ENCODE results near the gene ISCA2. TPM values are rescaled to one million over a fixed set of nuclear protein-coding genes. Genes with fewer than 3 reads are reported as not detected.

The ISCA2 gene
- total RNA-seq, 1 donor from 2014 or later: 21.4 TPM

DNA sequence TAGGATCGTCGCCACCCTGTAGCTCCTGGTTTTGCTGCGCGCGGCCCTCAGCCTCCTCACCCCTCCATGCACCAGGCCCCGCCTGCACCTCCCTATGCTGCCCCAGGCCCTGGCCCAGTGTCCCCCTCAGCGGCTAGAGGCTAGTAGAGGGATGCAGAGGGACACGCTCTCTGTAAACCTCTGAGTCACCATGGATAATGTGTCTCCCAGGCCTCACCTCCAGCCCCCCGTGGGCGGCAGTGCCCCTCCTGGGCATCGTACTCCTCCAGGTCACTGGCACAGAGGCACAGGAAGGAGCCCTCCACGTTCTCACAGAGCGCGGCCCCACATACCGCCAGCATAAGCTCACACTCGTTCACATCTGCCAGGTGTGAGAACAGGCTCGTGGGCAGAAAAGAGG is 12.3 kb downstream of the ISCA2 start:
- Histone ChIP-seq H3K4me3 (no peak overlapping the region), H3K9me3 (no peaks in the 10 kb centered on the region), H3K36me3 (peaks cover 10% of the 10 kb centered on the region), H3K27ac (no peak overlapping the region), H3K27me3 (no peaks in the 10 kb centered on the region), H3K4me1 (no peaks in the 10 kb centered on the region)
- intact Hi-C loops (cut with DNase I): loop anchor here (10.0 kb wide), 1 partner anchor 99 kb away; no protein-coding TSS in a partner anchor
- DNase-seq (no peak), ATAC-seq (no peak)
- TF ChIP-seq, protein P1, sequence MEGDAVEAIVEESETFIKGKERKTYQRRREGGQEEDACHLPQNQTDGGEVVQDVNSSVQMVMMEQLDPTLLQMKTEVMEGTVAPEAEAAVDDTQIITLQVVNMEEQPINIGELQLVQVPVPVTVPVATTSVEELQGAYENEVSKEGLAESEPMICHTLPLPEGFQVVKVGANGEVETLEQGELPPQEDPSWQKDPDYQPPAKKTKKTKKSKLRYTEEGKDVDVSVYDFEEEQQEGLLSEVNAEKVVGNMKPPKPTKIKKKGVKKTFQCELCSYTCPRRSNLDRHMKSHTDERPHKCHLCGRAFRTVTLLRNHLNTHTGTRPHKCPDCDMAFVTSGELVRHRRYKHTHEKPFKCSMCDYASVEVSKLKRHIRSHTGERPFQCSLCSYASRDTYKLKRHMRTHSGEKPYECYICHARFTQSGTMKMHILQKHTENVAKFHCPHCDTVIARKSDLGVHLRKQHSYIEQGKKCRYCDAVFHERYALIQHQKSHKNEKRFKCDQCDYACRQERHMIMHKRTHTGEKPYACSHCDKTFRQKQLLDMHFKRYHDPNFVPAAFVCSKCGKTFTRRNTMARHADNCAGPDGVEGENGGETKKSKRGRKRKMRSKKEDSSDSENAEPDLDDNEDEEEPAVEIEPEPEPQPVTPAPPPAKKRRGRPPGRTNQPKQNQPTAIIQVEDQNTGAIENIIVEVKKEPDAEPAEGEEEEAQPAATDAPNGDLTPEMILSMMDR (IDR thresholded peaks at IDR 0.05): no peak

DNA sequence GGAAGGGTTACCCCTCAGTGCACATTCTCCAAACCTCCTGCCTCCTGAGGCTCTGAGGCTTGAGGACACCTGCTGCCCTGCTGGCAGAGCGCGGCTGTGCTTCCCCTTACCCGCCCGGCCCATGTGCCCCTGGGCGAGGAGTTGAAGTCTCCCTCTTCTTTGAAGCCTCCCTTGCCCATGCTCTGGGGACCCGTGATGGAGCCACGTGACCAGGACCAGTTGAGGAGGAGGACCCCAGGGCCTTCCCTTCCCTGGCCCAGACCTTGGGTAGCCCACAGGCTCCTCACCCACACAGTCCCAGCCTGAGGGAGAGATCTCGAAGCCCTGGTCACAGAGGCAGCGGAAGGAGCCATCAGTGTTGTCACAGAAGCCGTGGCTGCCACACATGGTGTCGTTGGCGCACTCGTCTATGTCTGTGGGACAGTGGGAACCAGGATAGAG is 12.9 kb downstream of the ISCA2 start:
- H3K9me3 ChIP-seq: no peaks in the 10 kb centered on the region
- no peaks in the 10 kb centered on the region for H3K4me1 ChIP-seq
- DNase-seq (no peak), ATAC-seq (no peak)
- no peak overlapping the region for H3K4me3 ChIP-seq
- TF ChIP-seq, protein P1 (IDR thresholded peaks at IDR 0.05): no peak
- intact Hi-C loops (cut with DNase I): loop anchor here (10.0 kb wide), 1 partner anchor 98 kb away; no protein-coding TSS in a partner anchor
- no peak overlapping the region for H3K27ac ChIP-seq
- no peaks in the 10 kb centered on the region for H3K27me3 ChIP-seq
- H3K36me3 ChIP-seq: peaks cover 10% of the 10 kb centered on the region

DNA sequence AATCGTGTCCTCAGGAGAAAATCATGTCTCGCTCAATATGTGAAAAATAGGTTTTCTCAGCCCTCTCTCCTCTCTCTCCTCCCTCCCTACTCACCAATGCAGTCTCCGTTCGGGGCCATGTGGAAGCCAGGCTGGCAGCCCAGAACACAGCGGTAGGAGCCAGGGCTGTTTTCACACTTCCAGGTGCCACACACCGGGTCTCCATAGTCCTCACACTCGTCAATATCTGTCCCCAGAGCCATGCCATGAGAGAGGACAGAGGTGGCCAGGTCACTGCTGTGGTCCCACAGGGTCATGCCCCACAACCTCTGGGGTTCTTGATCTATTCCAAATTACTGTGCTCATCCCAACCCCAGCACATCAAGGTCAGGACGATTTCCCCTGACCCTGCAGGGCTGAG is 13.5 kb downstream of the ISCA2 start:
- Histone ChIP-seq H3K27ac (no peak overlapping the region), H3K4me1 (no peaks in the 10 kb centered on the region), H3K9me3 (no peaks in the 10 kb centered on the region), H3K4me3 (no peak overlapping the region), H3K27me3 (no peaks in the 10 kb centered on the region), H3K36me3 (peaks cover 10% of the 10 kb centered on the region)
- DNase-seq (no peak), ATAC-seq (no peak)
- TF ChIP-seq, protein P1 (IDR thresholded peaks at IDR 0.05): no peak
- intact Hi-C loops (cut with DNase I): loop anchor here (10.0 kb wide), 1 partner anchor 98 kb away; no protein-coding TSS in a partner anchor

DNA sequence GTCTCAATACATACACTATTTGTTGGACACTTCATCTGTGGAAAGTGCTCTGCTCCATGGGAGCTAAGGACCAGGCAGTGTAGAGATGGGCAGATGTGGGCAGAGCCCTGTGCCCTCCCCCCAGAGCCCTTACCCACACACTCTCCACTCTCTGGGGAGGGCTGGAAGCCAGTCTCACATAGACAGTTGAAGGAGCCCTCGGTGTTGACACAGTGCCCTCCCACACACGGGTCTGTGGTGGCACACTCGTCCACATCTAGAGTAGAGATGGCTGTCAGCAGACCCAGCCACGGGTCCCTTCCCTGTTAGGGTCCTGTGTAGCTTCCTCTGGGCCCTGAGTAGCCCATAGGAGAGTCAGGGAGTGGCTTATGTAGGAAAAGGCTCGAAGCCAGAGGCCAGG is 14.3 kb downstream of the ISCA2 start:
- TF ChIP-seq, protein P1 (IDR thresholded peaks at IDR 0.05): no peak
- no peaks in the 10 kb centered on the region for H3K4me1 ChIP-seq
- no peaks in the 10 kb centered on the region for H3K27me3 ChIP-seq
- intact Hi-C loops (cut with DNase I): loop anchor here (10.0 kb wide), 1 partner anchor 97 kb away; no protein-coding TSS in a partner anchor
- no peaks in the 10 kb centered on the region for H3K9me3 ChIP-seq
- peaks cover 10% of the 10 kb centered on the region for H3K36me3 ChIP-seq
- no peak overlapping the region for H3K4me3 ChIP-seq
- ATAC-seq (no peak), DNase-seq (no peak)
- no peak overlapping the region for H3K27ac ChIP-seq

DNA sequence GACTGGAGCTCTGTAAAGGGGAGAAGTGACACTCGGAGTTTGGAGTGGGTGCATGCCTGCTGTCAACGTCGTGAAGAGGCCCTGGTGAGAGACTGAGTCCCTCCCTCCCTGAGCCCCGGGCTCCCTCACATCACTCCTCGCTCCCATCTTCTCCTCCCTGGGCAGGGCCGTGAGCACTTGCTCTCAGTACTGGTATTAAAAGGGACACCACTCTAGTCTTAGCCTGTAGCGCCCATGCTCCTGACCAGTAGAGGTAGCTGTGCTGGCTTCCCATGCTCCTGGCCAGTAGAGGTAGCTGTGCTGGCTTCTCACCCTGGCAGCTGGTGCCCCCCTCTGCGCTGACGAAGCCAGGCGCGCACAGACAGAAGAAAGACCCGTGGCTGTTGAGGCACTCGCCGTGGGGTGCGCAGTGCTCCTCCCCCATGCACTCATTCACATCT is 14.7 kb downstream of the ISCA2 start:
- no peak for ATAC-seq
- intact Hi-C loops (cut with DNase I): loop anchor here (10.0 kb wide), 1 partner anchor 96 kb away; no protein-coding TSS in a partner anchor
- TF ChIP-seq, protein P1 (IDR thresholded peaks at IDR 0.05): no peak

More for the DNA sequence above, 14.7 kb downstream of the ISCA2 start:
- no peaks in the 10 kb centered on the region for H3K4me1 ChIP-seq
- peak; percentile 51 for DNase-seq
- no peak overlapping the region for H3K27ac ChIP-seq
- peaks cover 10% of the 10 kb centered on the region for H3K36me3 ChIP-seq
- no peaks in the 10 kb centered on the region for H3K9me3 ChIP-seq
- H3K27me3 ChIP-seq: no peaks in the 10 kb centered on the region
- H3K4me3 ChIP-seq: no peak overlapping the region

Measured in upper lobe of right lung (tissue), 1 donor.